RPMI7951 (cell line): ENCODE measurements around the gene SIAE. TPM values are rescaled to one million over a fixed set of nuclear protein-coding genes. Genes with fewer than 3 reads are reported as not detected.

Experiments used
- DNase-seq: peaks from one replicate; pipeline ENCODE4 v3.0.0-alpha.2; 2012; ENCODE audit warnings: low read depth
- total RNA-seq: library from RNA; depleted of rRNA; stranded (reverse); fragments of >200 nt; shearing (Covaris generic); gene quantifications from 2 replicates; pipeline ENCODE4 v1.2.3, GENCODE V29; 2014

The SIAE gene
- total RNA-seq, 1 experiment from 2014 or later = 12.0 TPM

DNA sequence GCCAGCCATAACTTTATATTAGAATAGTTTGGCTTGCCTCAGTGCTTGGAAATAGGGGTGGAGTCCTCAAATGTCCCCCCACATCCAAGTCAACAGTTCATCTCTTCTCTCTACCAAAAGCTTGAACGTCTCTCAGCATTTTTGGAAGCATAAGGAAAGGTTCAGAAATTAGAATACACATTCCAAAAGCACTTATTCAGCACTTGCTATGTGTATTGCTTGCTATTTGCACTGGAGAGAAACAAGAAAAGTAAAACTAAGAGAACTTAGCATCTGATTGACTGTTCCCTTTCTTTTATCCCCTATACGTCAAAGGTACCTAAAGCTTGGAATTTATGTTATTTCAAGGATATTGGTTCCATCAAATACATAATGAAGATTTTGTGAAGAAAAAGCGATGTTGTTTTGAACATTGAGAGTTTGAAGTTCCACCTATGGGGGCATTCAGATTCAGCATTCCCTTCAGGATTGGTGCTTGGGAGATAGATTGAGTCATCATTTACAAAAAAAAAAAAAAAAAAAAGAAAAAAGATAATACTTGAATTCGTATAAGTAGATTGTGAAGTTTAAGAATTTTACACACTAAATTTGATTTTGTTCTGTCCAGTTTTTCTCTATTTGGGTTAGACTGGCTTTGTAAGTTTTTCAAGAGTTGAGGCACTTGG, 49.5 kb downstream of the SIAE start:
- no peak for DNase-seq

DNA sequence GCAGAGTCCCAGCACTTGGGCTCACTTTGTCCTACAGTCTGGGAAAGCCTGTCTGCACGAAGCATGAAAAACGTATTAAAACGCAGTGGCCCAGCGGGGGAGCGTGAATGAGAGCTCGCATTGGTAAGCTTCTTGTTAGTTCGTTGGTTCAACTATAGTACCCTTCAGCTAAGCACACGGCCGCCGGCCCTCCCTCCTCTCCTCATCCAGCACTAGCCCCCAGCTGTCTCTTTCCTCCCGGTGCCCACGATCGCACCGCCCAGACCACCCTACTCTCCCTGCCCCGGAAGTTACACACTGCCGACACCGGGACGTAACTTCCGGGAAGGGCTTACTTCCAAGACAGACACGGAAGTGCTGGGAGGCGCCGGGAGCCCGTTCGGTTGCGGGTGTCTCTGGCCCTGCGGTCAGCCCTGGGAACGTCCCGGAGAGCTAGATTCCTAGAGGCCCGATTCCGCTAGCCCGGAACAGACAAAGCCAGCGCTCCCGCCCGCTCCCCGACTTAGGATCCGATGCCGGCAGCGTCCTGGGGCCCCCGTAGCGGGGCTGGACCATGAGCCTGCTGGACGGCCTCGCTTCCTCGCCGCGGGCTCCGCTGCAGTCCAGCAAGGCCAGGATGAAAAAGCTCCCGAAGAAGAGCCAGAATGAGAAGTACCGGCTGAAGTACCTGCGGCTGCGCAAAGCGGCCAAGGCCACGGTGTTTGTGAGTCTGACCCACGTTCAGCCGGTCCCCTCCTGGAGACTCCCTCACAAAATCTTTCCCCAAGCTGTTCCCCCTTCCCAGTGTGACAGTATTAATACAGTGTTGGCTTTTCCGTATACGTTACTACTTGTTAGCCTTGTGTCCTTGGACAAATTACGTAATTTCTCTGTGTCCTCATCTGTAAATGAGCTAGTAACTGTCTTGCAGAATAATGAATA, 50.7 kb downstream of the SIAE start, which contains the start of gene TBRG1:
Gene TBRG1, plus strand, starts transcription at position 334 of the 921 bp plus-strand sequence. Its CDS starts 220 bp downstream, at position 554.
- DNase-seq = peak; percentile 92

DNA sequence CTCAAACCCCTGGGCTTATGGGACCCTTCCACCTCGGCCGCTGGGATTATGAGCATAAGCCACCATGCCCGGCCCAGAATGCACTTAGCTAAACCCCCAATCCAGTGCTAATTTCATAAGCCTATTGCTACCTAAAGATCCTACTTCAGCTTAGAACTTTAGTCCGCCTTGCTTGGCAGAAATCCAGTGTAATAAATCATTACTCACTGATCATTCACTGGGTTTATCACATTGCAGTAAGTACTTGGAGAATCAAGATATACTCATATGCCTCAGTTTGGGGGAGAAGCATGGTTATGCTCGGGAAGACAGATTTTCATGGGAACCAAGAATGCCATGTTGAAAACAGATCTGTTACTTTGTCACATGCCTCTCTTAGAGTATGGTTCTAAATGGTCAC, 54.7 kb downstream of the SIAE start:
- no peak for DNase-seq

DNA sequence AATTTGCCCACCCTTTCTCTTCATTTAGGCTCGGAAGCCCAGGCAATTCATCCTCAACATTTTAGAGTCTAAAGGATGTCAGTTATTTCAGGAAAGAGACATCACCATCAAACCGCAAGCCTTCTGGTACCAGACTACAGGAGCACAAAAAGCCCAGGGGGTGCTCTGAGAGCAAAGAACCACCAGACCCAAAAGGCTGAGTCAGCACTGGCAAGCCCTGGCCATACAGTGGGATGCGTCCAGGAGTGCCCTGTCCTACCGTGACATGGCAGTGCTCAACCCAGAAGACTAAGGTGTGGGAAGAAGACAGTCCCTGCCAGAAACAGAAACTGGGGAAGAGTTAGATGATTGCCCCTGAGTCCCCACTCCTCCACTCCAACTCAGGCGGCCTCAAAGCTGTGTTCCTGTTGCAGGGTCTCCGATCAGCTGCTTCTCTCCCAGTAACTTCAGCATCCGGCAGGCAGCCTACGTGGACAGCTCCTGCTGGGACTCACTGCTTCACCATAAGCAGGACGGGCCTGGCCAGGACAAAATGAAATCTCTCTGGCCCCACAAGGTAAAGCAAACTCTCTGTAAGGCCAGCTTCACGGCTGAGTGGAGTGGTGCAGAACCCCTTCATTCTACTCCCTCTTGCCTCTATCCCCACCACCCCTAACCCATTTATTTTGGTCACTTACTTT, 60.8 kb downstream of the SIAE start:
- peak; percentile 24 for DNase-seq

DNA sequence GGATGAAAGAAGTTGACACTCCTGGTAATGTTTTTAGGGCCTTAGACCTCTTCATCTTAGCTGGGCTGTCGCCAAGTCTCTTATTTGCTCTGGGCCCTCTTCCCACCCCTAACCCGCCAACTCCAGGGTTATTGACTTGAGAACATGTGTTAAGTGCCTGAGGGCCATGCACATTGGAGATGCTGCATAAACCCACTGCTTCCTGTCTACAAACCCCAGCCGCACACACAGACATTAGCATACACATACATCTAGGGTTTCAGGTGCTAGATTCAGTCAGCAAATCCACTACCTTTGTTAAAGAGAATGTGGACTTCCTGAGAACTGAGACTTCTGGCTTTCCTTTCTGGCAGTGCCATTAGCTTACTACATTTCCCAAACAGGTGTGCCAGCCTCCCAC, 61.5 kb downstream of the SIAE start:
- peak; percentile 15 for DNase-seq

DNA sequence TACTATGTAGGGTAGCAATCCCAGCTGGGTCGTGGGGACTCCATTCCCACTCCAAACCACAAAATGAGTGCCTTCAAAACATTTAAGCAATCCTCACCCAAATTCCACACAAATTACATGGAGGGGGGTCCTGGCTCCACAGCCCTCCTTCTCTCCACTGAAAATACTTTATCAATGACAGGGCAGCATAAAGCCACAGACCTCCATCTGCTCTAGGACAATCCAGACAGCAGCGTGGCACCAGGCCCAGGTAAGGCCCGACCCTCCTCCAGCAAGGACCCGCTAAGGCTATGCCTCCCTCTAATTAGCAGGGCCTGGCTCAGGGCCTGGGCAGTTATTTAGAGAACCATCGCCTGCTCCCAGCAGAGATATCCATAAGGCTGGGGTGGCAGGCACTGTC, 62.5 kb downstream of the SIAE start, which contains the start of gene PANX3:
Gene PANX3, plus strand, starts transcription at position 365 of the 400 bp plus-strand sequence. CDS start 129 bp downstream, outside the sequence.
- DNase-seq = no peak

DNA sequence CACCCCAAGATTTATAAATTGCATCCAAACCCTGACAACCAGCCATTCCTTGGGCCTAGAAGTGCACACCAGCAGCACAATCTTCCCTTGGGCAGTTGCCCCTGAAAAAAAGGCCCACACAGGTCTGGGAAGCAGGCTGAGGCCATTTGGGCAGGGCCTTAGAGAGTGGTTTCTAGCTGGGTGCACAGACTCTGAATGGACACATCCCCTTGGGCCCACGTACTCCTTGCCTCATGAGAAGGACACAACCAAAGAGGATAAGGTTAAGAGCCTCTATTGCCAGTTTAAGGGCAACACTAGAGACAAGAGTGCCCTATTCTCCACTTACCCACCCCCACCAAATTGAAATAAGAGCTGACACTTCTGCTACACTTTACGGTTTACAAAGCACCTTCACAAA, 63.2 kb downstream of the SIAE start:
- DNase-seq = no peak

DNA sequence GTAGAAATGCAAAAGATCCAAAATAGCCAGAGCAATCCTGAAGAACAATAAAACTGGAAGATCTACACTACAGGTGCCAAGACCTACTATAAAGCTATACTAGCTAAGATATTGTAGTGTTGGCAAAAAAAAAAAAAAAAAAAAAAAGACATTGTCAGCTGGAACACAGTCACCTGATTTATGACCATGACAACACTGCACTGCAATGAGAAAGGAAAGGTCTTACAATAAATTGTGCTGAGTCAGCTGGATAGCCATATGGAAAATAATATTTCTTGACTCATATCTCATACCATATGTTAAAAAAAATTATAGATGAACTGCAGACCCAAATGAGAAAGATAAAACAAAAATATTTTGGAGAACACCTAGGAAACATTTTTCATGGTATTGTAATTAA, 65.4 kb downstream of the SIAE start:
- no peak for DNase-seq

DNA sequence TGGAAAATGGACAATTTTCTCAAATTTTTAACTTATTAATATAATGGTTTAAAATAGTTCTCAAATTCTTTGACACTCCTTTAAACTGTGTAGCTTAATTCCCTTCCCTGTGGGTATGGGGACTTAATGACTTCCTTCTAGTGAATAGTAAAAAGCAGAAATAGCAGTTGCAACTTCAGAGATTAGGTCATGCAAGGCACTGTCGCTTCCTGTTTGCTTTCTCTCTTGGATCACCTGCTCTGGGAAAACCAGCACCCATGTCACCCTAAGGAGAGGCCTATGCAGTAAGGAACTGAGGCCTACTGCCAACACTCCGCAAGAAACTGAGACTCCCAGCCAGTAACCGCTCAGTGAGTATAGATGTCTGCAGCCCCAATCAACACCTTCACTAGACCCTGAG, 67.8 kb downstream of the SIAE start:
- DNase-seq = no peak

DNA sequence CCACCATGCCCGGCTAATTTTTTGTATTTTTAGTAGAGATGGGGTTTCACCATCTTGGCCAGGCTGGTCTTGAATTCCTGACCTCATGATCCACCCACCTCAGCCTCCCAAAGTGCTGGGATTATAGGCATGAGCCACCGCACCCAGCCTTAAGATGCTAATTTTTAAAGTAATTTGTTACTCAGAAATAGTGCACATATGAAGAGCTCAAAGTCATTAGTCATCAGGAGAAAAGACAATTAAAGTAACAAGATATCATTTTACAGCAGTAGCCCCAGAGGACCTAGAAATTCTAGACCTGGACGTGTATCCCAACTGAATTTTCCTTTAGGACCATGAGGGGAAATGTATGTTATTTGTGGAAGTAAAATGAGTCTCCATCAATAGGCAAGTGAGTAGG, 70.8 kb downstream of the SIAE start:
- DNase-seq = peak; percentile 20

DNA sequence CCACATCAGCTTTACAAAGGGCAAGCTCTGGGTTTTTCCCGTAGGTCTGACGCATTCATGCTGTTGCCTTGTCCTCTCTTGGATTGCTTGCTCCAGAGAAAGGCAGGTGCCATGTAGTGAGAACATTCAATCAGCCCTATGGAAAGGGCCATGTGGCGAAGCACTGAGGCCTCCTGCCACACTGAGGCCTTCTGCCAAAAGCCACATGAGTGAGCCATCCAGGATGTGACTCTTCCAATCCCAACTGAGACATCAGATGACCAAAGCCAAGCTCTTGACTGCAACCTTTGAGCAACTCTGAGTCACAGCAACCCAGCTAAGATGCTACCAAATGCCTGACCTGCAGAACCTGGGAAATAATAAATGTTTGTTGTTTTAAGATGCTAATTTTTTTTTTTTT, 71.3 kb downstream of the SIAE start:
- peak; percentile 91 for DNase-seq

DNA sequence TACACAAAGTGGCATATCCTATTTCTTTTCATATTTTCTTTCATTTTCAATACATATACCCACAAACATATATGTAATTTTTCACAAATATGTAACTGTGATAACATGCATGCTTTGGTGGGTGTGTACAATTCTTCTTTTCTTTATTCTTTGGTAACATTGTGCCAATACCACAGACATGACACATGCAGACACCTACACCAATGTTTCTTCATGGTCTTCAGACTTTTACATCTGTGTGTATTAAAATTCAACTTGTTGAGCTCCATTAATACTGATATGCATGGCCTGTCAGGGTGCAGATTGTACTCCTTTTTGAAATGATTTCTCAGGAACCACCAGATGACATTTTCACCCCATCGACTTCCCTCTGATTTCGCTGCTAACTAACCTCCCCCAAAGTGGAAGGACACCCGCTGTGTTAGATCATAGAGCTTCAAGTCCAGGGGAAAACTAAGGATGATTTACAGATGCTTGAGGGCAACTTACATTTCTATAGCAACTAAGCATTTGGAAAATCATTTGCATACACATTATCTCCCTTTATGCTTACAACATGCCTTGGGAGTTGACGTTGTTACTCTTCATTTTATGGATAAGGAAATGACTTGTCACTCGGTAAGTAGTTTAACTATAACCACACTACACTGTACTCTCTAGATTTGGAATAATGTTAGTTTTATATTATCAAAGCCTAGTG, 72.8 kb downstream of the SIAE start:
- DNase-seq = no peak

DNA sequence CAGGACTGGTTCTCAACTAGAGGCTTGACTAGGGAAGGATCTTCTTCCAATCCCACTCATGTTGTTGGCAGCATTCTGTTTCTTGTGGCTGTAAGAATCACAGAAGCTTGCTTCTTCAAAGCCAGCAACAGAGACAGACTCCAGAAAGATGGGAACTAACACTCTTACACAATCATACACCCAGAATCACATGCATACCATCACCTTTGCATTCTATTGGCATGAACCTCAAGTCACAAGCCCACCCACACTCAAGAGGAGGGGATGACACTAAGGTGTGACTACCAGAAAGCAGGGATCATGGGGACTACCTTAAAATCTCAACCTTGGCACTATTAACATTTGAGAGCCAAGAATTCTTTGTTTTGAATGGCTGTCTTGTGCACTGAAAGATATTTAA, 75.9 kb downstream of the SIAE start:
- DNase-seq = no peak

DNA sequence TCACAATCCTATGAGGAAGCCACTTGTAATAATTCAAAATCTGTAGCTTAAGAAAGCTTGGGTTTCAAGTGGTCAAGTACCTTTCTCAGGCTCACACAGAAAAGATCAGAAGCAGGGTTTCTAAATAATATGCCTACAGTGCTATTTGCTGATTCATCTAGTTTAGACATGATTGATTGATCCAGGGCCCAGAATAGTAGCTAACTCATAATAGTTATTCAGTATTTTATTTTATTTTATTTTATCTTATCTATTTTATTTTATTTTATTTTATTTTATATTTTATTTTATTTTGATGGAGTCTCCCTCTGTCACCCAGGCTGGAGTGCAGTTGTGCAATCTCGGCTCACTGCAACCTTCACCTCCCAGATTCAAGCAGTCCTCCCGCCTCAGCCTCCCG, 78.2 kb downstream of the SIAE start:
- DNase-seq = no peak

DNA sequence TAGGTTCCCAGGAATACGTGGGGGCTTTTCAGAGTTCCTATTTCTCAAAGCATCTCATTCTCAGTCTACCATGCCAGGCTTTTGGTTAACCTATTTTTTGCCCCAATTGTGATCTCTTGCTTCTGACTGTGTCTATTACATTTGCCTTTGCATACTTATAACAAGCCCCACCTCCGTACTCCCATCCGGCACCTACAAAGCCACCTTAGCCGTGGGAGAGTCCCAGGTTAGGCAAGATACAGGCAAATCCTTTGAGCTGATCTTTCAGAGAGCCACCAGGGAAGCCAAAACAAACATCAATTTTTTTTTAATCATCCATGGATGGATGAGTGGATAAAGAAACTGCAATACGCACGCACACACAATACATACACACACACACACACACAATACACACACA, 80.9 kb downstream of the SIAE start:
- DNase-seq = no peak

DNA sequence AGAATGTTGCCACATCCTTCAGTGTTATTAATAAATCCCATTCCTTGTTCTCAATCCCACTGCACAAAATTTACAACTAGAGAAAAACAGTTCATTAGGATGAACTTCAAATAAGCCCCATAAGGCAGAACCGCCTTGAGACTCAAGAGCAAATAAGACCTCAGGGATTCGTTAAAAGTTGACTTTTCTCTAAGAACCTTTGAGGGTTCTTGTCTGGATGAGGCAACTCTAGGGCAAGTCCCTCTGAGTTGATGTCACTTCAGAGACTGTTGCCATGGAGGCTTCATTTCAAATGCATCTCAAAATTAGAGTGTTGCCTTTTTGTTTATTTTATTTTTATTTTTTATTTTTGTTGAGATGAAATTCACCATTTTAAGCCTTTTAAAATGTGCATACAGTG, 82.1 kb downstream of the SIAE start:
- DNase-seq = no peak

DNA sequence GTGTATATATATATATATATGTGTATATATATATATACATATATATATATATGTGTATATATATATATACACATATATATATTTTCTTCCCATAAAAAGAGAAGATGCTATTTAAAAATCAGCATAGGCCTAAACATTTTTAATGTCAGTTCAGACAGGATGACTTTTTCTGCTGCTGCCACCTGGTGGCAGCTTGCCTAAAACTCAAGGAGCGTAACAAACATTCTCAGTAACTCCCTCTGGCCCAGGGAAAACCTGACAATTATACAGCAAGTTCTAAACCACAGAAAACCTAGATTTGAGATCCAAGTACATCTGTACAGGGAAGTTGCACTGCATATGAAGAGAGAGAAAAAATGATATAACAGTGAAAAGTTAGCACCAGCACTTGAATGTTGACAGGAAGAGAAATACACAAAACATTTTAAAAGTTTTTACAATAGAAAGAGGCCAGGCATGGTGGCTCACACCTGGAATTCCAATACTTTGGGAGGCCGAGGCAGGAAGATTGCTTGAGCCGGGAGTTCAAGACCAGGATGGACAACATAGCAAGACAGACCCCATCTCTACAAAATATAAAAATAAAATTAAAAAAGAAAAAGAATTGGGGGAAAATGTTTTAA, 87.2 kb downstream of the SIAE start:
- peak; percentile 55 for DNase-seq

DNA sequence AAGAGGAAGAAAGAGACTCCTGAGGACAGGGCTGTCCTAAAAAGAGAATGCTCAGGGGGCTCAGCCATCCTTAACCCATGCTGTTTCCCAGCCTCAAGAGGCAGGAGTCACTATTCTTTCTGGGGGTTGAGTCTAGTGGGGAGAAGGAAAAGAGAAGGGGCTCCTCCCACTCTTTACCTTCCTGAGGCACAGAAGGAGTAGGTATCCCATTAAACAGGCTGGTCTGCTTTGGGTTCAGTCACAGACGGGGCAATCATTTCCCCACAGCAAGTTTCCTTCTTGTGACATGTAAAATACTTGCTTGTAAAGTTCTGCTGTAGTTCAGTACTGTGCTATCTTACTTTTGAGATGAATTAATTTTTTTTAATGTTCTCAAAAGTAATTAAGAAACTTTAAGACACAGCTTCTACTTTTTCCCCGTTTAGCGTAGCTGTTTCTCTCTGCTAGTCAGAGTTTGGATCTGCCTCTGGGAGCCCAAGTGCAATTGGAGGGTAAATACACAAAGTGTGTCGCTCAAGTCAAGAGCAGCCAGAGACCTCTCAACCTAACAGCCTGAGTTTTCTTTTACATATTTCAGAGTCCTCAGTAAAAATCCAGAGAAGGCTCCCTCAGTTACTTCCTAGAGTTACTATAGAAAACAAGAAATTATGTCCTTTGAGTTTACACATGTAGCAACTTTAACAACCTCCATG, 88.7 kb downstream of the SIAE start:
- no peak for DNase-seq

DNA sequence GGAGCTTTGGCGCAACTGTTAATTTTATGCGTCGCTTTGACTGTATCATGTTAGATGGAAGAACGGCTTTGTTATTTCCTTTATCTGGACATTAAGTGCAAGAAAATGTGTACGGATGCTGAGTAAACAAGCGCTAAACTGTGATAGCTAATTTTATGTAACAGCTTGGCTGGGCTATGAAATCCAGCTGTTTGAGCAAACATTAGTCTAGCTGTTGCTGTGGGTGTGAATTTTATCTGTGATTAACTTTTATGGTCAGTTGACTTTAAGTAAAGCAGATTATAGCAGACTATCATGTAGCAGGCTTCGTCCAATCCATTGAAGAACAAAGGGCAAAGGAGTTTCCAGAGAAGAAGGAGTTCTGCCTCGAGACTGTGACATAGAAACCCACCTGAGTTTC, 89.8 kb downstream of the SIAE start:
- DNase-seq = no peak
